Loucy (cell line): ENCODE data around the gene CLN5.
"Not testable (repeated sequence)": the region's sequence is repeated elsewhere in the genome, so short reads cannot be mapped to it uniquely, and the experiment has no call there.

Experiments
- H2AFZ ChIP-seq: fragments of 200-600 bp; sonication (generic); 2 replicates; pipeline ENCODE4 v1.6.0; 2016; ENCODE audit warnings: antibody characterized with exemption, mild to moderate bottlenecking, low read length, moderate library complexity
- H3F3A ChIP-seq: fragments of 200-600 bp; 2 replicates; pipeline ENCODE4 v1.6.0; 2016; ENCODE audit warnings: antibody characterized with exemption, low read depth, mild to moderate bottlenecking
- H3K27me3 ChIP-seq: fragments of 200-600 bp; sonication (generic); 2 replicates; pipeline ENCODE4 v1.6.1; 2014; ENCODE audit warnings: low read length, mild to moderate bottlenecking; ENCODE audit not compliant: insufficient read depth, poor library complexity, severe bottlenecking
- H3K36me3 ChIP-seq: fragments of 200-600 bp; sonication (generic); 2 replicates; pipeline ENCODE4 v1.6.1; 2016; ENCODE audit warnings: low read length; ENCODE audit not compliant: insufficient read depth
- H3K4me1 ChIP-seq: fragments of 200-600 bp; sonication (generic); 2 replicates; pipeline ENCODE4 v1.5.1; 2014; ENCODE audit warnings: low read length, mild to moderate bottlenecking; ENCODE audit not compliant: insufficient read depth, poor library complexity, severe bottlenecking
- H3K4me2 ChIP-seq: fragments of 200-600 bp; sonication (generic); 2 replicates; pipeline ENCODE4 v1.6.0; 2014; ENCODE audit warnings: antibody characterized with exemption, low read length, low read depth, mild to moderate bottlenecking; ENCODE audit not compliant: poor library complexity, severe bottlenecking
- H3K4me3 ChIP-seq: fragments of 200-600 bp; sonication (generic); 2 replicates; pipeline ENCODE4 v1.5.1; 2014; ENCODE audit warnings: low read length, mild to moderate bottlenecking, mixed read lengths; ENCODE audit not compliant: poor library complexity, severe bottlenecking
- H3K79me2 ChIP-seq: fragments of 200-600 bp; sonication (generic); 2 replicates; pipeline ENCODE4 v1.6.1; 2014; ENCODE audit warnings: low read length; ENCODE audit not compliant: insufficient read depth
- H3K9ac ChIP-seq: fragments of 200-600 bp; sonication (generic); 2 replicates; pipeline ENCODE4 v1.6.0; 2014; ENCODE audit warnings: mild to moderate bottlenecking, low read depth, low read length, moderate library complexity; ENCODE audit not compliant: poor library complexity, severe bottlenecking
- H3K9me2 ChIP-seq: fragments of 200-600 bp; sonication (generic); replicated peaks from 2 replicates; pipeline ENCODE4 v1.6.1; 2016; ENCODE audit warnings: low read depth, low read length, mixed read lengths
- H3K9me3 ChIP-seq: fragments of 200-600 bp; sonication (generic); 2 replicates; pipeline ENCODE4 v1.6.1; 2014; ENCODE audit warnings: mild to moderate bottlenecking, antibody characterized with exemption, low read length, low read depth; ENCODE audit not compliant: insufficient read depth
- H4K20me1 ChIP-seq: fragments of 200-600 bp; sonication (generic); 2 replicates; pipeline ENCODE4 v1.6.0; 2014; ENCODE audit warnings: antibody characterized with exemption, low read length, mild to moderate bottlenecking; ENCODE audit not compliant: insufficient read depth, poor library complexity, severe bottlenecking
- EZH2phosphoT487 ChIP-seq: fragments of 200-600 bp; IDR thresholded peaks from 2 replicates; pipeline ENCODE4 v1.6.1; 2018; ENCODE audit warnings: antibody characterized with exemption, mild to moderate bottlenecking, moderate library complexity, borderline replicate concordance
- TF ChIP-seq, protein P1 (sequence below): fragments of 200-600 bp; sonication (generic); conservative IDR thresholded peaks from 2 replicates; pipeline ENCODE4 v1.5.1; 2014; ENCODE audit warnings: mild to moderate bottlenecking, antibody characterized with exemption, low read length

Gene CLN5

DNA sequence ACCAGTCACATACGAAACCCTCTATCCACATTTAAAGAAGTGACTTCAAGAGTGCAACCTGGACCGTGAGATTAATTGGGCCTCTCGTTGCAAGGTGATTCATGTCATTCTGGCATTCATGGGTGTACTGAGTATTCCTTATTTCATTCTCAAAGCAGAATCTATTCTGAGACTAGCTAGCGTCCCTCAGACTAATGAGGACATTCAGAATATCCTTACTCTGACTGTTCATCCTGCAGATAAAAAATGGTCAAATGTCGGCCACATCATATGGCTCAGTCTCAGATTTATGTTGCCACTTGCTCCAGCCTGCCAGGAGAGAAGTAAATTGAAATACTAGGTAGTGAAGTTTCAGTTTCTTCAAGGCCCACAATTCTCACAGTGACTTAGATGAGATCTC lies 36.2 kb upstream of the CLN5 start:
- Histone ChIP-seq H3K4me3 (no peak overlapping the region), H4K20me1 (no peaks in the 10 kb centered on the region), H3K9ac (no peak overlapping the region), H3K27me3 (no peaks in the 10 kb centered on the region), H2AFZ (no peak overlapping the region), H3K9me2 (no peaks in the 10 kb centered on the region), H3K9me3 (peaks cover 5% of the 10 kb centered on the region; the same call in 1 of the 2 replicates), H3K4me1 (no peaks in the 10 kb centered on the region), H3K79me2 (no peaks in the 10 kb centered on the region), H3F3A (no peaks in the 10 kb centered on the region), H3K4me2 (no peak overlapping the region), H3K36me3 (no peaks in the 10 kb centered on the region)
- TF ChIP-seq, protein P1, sequence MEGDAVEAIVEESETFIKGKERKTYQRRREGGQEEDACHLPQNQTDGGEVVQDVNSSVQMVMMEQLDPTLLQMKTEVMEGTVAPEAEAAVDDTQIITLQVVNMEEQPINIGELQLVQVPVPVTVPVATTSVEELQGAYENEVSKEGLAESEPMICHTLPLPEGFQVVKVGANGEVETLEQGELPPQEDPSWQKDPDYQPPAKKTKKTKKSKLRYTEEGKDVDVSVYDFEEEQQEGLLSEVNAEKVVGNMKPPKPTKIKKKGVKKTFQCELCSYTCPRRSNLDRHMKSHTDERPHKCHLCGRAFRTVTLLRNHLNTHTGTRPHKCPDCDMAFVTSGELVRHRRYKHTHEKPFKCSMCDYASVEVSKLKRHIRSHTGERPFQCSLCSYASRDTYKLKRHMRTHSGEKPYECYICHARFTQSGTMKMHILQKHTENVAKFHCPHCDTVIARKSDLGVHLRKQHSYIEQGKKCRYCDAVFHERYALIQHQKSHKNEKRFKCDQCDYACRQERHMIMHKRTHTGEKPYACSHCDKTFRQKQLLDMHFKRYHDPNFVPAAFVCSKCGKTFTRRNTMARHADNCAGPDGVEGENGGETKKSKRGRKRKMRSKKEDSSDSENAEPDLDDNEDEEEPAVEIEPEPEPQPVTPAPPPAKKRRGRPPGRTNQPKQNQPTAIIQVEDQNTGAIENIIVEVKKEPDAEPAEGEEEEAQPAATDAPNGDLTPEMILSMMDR: no peak
- TF ChIP-seq EZH2phosphoT487: no peak

DNA sequence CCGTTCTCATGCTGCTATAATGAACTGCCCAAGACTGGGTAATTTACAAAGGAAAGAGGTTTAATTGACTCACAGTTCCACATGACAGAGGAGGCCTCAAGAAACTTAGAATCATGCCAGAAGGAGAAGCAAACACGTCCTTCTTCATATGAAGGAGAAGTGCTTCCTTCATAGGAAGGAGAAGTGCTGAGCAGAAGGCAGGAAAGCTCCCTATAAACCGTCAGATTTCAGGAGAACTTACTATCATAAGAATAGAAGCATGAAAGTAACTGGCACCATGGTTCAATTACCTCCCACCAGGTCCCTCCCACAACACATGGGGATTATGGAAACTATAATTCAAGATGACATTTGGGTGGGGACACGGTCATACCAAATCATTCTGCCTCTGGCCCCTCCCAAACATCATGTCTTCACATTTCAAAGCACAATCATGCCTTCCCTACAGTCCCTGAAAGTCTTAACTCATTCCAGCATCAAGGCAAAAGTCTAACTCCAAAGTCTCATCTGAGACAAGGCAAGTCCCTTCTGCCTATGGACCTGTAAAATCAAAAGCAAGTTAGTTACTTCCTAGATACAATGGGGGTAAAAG lies 32.9 kb upstream of the CLN5 start:
- Histone ChIP-seq H3K4me1 (no peaks in the 10 kb centered on the region), H3K27me3 (no peaks in the 10 kb centered on the region), H3K4me2 (no peak overlapping the region), H3F3A (no peaks in the 10 kb centered on the region), H3K9me2 (no peaks in the 10 kb centered on the region), H3K9ac (no peak overlapping the region), H3K4me3 (no peak overlapping the region), H3K79me2 (no peaks in the 10 kb centered on the region), H4K20me1 (no peaks in the 10 kb centered on the region), H2AFZ (no peak overlapping the region), H3K36me3 (no peaks in the 10 kb centered on the region), H3K9me3 (peaks cover 5% of the 10 kb centered on the region; the same call in 1 of the 2 replicates)
- TF ChIP-seq, protein P1: no peak
- TF ChIP-seq EZH2phosphoT487: no peak

DNA sequence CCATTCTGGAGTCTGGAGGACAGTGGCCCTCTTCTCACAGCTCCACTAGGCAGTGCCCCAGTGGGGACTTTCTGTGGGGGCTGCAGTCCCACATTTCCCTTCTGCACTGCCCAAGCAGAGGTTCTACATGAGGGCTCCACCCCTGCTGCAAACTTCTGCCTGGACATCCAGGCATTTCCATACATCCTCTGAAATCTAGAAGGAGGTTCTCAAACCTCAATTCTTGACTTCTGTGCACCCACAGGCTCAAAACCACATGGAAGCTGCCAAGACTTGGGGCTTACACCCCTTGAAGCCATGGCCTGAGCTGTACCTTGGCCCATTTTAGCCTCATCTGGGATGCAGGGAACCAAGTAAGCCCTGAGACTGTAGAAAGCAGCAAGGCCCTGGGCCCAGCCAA lies 32.1 kb upstream of the CLN5 start:
- not testable (repeated sequence) for H3K36me3 ChIP-seq, H4K20me1 ChIP-seq, H3K9me3 ChIP-seq, H3K4me3 ChIP-seq, H3F3A ChIP-seq, H2AFZ ChIP-seq, H3K4me2 ChIP-seq, H3K79me2 ChIP-seq, H3K27me3 ChIP-seq, H3K9me2 ChIP-seq, H3K9ac ChIP-seq, H3K4me1 ChIP-seq

DNA sequence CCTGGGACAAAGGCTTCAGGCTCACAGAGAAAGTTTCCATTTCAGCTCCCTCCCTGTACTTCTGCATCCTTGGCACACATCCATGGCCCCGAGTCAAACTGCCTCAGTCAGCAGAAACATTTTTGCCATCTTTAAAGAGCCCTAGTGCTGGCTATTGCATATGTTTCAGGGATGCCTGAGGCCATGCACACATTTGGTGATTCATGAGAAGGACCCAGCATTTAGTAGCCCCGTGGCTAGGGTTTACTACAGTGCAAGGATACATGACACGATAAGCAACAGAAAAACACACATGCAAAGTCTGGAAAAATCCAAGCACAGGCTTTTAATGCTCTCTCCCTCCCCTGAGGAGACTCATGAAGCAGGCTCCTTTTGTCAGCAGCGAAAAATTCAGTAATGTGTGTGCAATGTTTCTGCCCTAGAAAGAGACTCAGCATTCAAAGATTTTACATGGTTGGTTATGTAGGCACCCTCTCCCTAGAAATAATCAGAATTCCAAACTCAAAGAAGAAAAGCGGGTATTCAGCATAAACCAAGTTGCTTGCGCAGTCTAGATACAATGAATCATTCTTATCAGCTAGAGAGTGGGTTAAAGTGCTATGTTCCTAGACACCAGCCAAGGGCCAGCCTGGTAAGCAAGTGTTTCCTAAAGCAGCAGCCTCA lies 26.0 kb upstream of the CLN5 start:
- H3F3A ChIP-seq: no peaks in the 10 kb centered on the region
- H3K4me1 ChIP-seq: no peaks in the 10 kb centered on the region
- no peaks in the 10 kb centered on the region for H3K27me3 ChIP-seq
- TF ChIP-seq, protein P1: no peak
- TF ChIP-seq EZH2phosphoT487: no peak
- H3K36me3 ChIP-seq: no peaks in the 10 kb centered on the region
- no peaks in the 10 kb centered on the region for H3K79me2 ChIP-seq
- no peak overlapping the region for H3K4me2 ChIP-seq
- H3K4me3 ChIP-seq: no peak overlapping the region
- H2AFZ ChIP-seq: no peak overlapping the region
- H3K9me3 ChIP-seq: no peaks in the 10 kb centered on the region
- no peak overlapping the region for H3K9ac ChIP-seq
- no peaks in the 10 kb centered on the region for H4K20me1 ChIP-seq
- H3K9me2 ChIP-seq: no peaks in the 10 kb centered on the region
